Pancreas (tissue), 10 donors: ENCODE results near the gene PCDH20. TPM values are rescaled to one million over a fixed set of nuclear protein-coding genes. Genes with fewer than 3 reads are reported as not detected.

Experiments used
- ATAC-seq, 4 donors: fragments of 200-7000 bp; cut with Tn5 transposase; one replicate each; pipeline versions ENCODE4 v1.8.0 to v1.9.1; 2020; ENCODE audit warnings: mild to moderate bottlenecking in 4 of 4, moderate library complexity in 4 of 4
- DNase-seq, 6 donors: peaks; one replicate each; pipeline ENCODE4 v3.0.0-alpha.2; 2020
- FAIRE-seq: peaks from 2 replicates; lab custom pipeline; 2012; peaks lifted over from hg19 to GRCh38; lab: Jason Lieb, UNC
- H3K27ac ChIP-seq, 4 donors: fragments of 200-600 bp; sonication (generic); 1 replicate in 3 of 4; 2 replicates in 1 of 4; pipeline versions ENCODE4 v1.5.0 to v1.8.0; 2020
- H3K27me3 ChIP-seq, 4 donors: fragments of 200-600 bp; one replicate each; pipeline ENCODE4 v1.8.0; 2021
- H3K36me3 ChIP-seq, 3 donors: fragments of 200-600 bp; sonication (generic) in 1 of 3; one replicate each; pipeline versions ENCODE4 v1.5.0 to v1.8.0; 2020 to 2021
- H3K4me1 ChIP-seq, 3 donors: fragments of 200-600 bp; one replicate each; pipeline ENCODE4 v1.8.0; 2021
- H3K4me3 ChIP-seq, 4 donors: fragments of 200-600 bp; sonication (generic) in 2 of 4; one replicate each; pipeline versions ENCODE4 v1.5.0 to v1.8.0; 2020 to 2021
- H3K9me3 ChIP-seq, 4 donors: fragments of 200-600 bp; one replicate each; pipeline ENCODE4 v1.8.0; 2021
- CTCF ChIP-seq, 4 donors: fragments of 200-600 bp; sonication (generic) in 3 of 4; IDR thresholded peaks; one replicate each; pipeline versions ENCODE4 v1.5.0 to v1.8.0; 2021; ENCODE audit warnings: antibody characterized with exemption in 4 of 4
- intact Hi-C, 3 donors: fragments of 100-400 bp; cut with DNase I; formaldehyde crosslinking; loops; one replicate each; pipeline versions ENCODE4 v1.11.1 to v1.14.2; 2022
- polyA plus RNA-seq, 2 donors: library from polyadenylated mRNA; stranded (reverse); fragments of 200-250 nt; gene quantifications; one replicate each; pipeline ENCODE4 v1.2.3, GENCODE V29; 2013
- total RNA-seq, 6 donors: library from RNA; stranded (reverse); fragmentation: NEBNext Ultra II Directional in 4 of 6; extraction: Animal tissue kit (Norgen Biotek cat#: 25700) in 4 of 6; gene quantifications; one replicate each; pipeline versions ENCODE4 v1.2.1 to v1.2.4, GENCODE V29; 2021 to 2023
- donor health status: healthy with polysubstance abuse.
- donor health status: DM: no; HTN: no; CAD: no; lungs with moderate emphysema.
- donor health status: DM: no; HTN: no; CAD: no.
- donor health status: control.
- donor health status: control.
- donor health status: Bipolar disorder and iron deficiency.
- donor health status: DM: yes; HTN: yes; CAD: no.
- donor health status: DM: no; HTN: no; CAD: no.
- donor health status: DM: no; HTN: no; CAD: no.
- donor health status: DM: yes; HTN: yes; CAD: no.

Gene PCDH20
- total and polyA plus RNA-seq, 8 donors: 0.04 to 0.94 (median 0.30) TPM

GRCh38 chr13:61362522-61362921, 53.1 kb downstream of the PCDH20 start:
- FAIRE-seq (no peak), ATAC-seq (no peak), DNase-seq (no peak)
- TF ChIP-seq CTCF (IDR thresholded peaks at IDR 0.05): no peak
- Histone ChIP-seq H3K27ac (no peak overlapping the region), H3K36me3 (no peaks in the 10 kb centered on the region), H3K27me3 (no peaks in the 10 kb centered on the region), H3K4me1 (no peaks in the 10 kb centered on the region), H3K4me3 (no peak overlapping the region), H3K9me3 (no peaks in the 10 kb centered on the region)
- intact Hi-C loops: no loop called here
